ENCODE measurements around the gene THRSP. TPM values are rescaled to one million over a fixed set of nuclear protein-coding genes. Genes with fewer than 3 reads are reported as not detected.

THRSP gene
- polyA plus RNA-seq, 1 of the 3 experiments (the other 2 are of a cell fraction), result not detected

GRCh38 chr11:78041843-78042440 is 21.7 kb upstream of the THRSP start:
- no peaks in the 10 kb centered on the region for H4K20me1 ChIP-seq (ENCODE audit: insufficient read depth)
- H3K9me3 ChIP-seq, result no peaks in the 10 kb centered on the region
- H3K4me1 ChIP-seq (ENCODE audit: control insufficient read depth in 1 of 2, insufficient read depth in 2 of 2, low read depth in 1 of 2, low read length in 1 of 2), result peaks cover 34 to 37% of the 10 kb centered on the region in 2 experiments; a peak in 3 of 4 replicates
- POLR2A ChIA-PET, result interaction anchor here (1.4 kb wide), 1 partner anchor 47 kb away, joined by 4 read pairs; no protein-coding TSS in a partner anchor
- H3K4me3 ChIP-seq (ENCODE audit: low read depth in 2 of 2, low read length in 1 of 2), result no peak overlapping the region
- no peak overlapping the region for H2AFZ ChIP-seq (ENCODE audit: low read depth)
- peaks cover 30% of the 10 kb centered on the region for H3F3A ChIP-seq (replicated peaks; ENCODE audit: insufficient read depth)
- CTCF ChIA-PET, result interaction anchor here (1.1 to 1.6 kb wide), 2 partner anchors 21 to 43 kb away, joined by 4 to 6 read pairs; no protein-coding TSS in a partner anchor
- DNase-seq, result no peak
- H3K4me2 ChIP-seq, result no peak overlapping the region
- H3K36me3 ChIP-seq (replicated peaks in 1 of 2; ENCODE audit: control insufficient read depth in 1 of 2, insufficient read depth in 2 of 2, low read length in 1 of 2), result no peaks in the 10 kb centered on the region
- no peaks in the 10 kb centered on the region for H3K27me3 ChIP-seq (ENCODE audit: insufficient read depth)
- H3K9me2 ChIP-seq, result no peaks in the 10 kb centered on the region
- no peak overlapping the region for H3K9ac ChIP-seq
- TF ChIP-seq TEAD4 (IDR thresholded peaks at IDR 0.05; ENCODE audit: borderline replicate concordance, insufficient read depth) (no peak), GABPA (IDR thresholded peaks at IDR 0.05; ENCODE audit: low read depth) (no peak), ELF1 (IDR thresholded peaks at IDR 0.05) (no peak), EZH2phosphoT487 (IDR thresholded peaks at IDR 0.05; ENCODE audit: borderline replicate concordance, low read depth) (no peak), JUND (IDR thresholded peaks at IDR 0.05) (no peak), POLR2AphosphoS5 (IDR thresholded peaks at IDR 0.05; ENCODE audit: low read depth, low read length) (no peak), MEF2A (IDR thresholded peaks at IDR 0.05; ENCODE audit: borderline replicate concordance, low read depth) (no peak), IRF3 (IDR thresholded peaks at IDR 0.05; ENCODE audit: low read depth, low read length) (no peak), TAF1 (IDR thresholded peaks at IDR 0.05; ENCODE audit: borderline replicate concordance, low read depth, low read length) (no peak)
- WGBS (ENCODE audit: low lambda C conversion rate), result 93% methylated on average over 13 of the region's 14 CpGs
- H3K79me2 ChIP-seq (ENCODE audit: insufficient read depth), result peaks cover 9% of the 10 kb centered on the region; the same call in 1 of the 2 replicates
- H3K27ac ChIP-seq (ENCODE audit: low read depth in 2 of 2, low read length in 1 of 2), result no peak overlapping the region

- H2AFZ ChIP-seq (ENCODE audit: low read depth), result no peak overlapping the region
- no peak overlapping the region for H3K4me2 ChIP-seq
- no peaks in the 10 kb centered on the region for H3K27me3 ChIP-seq (ENCODE audit: insufficient read depth)
- TF ChIP-seq RAD21 (IDR thresholded peaks at IDR 0.05; ENCODE audit: low read length) (no peak), SMC3 (IDR thresholded peaks at IDR 0.05; ENCODE audit: low read depth, low read length) (no peak), IRF3 (IDR thresholded peaks at IDR 0.05; ENCODE audit: low read depth, low read length) (no peak)
- no peaks in the 10 kb centered on the region for H3K36me3 ChIP-seq (replicated peaks in 1 of 2; ENCODE audit: control insufficient read depth in 1 of 2, insufficient read depth in 2 of 2, low read length in 1 of 2)
- no peaks in the 10 kb centered on the region for H3K9me3 ChIP-seq
- POLR2A ChIA-PET, result interaction anchor here (1.8 to 1.9 kb wide), 2 partner anchors 14 to 50 kb away, joined by 6 to 7 read pairs; partner anchors contain the start of gene INTS4
- H3K27ac ChIP-seq (ENCODE audit: low read depth in 2 of 2, low read length in 1 of 2), result no peak overlapping the region
- CTCF ChIA-PET, result interaction anchor here (1.1 to 3.3 kb wide), 9 partner anchors 8 to 520 kb away, joined by 3 to 28 read pairs (median 7); partner anchors contain the start of gene INTS4
- no peaks in the 10 kb centered on the region for H3K9me2 ChIP-seq
- peaks cover 19% of the 10 kb centered on the region for H3F3A ChIP-seq (replicated peaks; ENCODE audit: insufficient read depth)
- H3K4me1 ChIP-seq (ENCODE audit: control insufficient read depth in 1 of 2, insufficient read depth in 2 of 2, low read depth in 1 of 2, low read length in 1 of 2), result peaks cover 22 to 24% of the 10 kb centered on the region in 2 experiments; a peak in 3 of 4 replicates
- H3K79me2 ChIP-seq (ENCODE audit: insufficient read depth), result peaks cover 9% of the 10 kb centered on the region; the same call in 1 of the 2 replicates
- no peak for DNase-seq
- H4K20me1 ChIP-seq (ENCODE audit: insufficient read depth), result no peaks in the 10 kb centered on the region
- WGBS (ENCODE audit: low lambda C conversion rate), result 86% methylated on average over 5 of the region's 5 CpGs
- H3K9ac ChIP-seq, result no peak overlapping the region
- no peak overlapping the region for H3K4me3 ChIP-seq (ENCODE audit: low read depth in 2 of 2, low read length in 1 of 2)
Measured at GRCh38 chr11:78044706-78045105, 19.0 kb upstream of the THRSP start.

Measured in SK-N-SH (cell line).